Ureter (tissue), 1 donor: ENCODE data around the gene SHISA3. TPM values are rescaled to one million over a fixed set of nuclear protein-coding genes. Genes with fewer than 3 reads are reported as not detected.

Experiments
- DNase-seq: peaks from one replicate; pipeline ENCODE4 v3.0.0-alpha.2; 2020; ENCODE audit warnings: low spot score
- total RNA-seq: library from RNA; stranded (reverse); gene quantifications from one replicate; pipeline ENCODE4 v1.2.4, GENCODE V29; 2023
- donor health status: DM: yes; HTN: yes; CAD: no.

SHISA3 gene
- total RNA-seq, 1 donor from 2014 or later: 0.31 TPM

- no peak for DNase-seq
These were observed 47.8 kb downstream of the SHISA3 start for GRCh38 chr4:42445038-42445437.

- DNase-seq: no peak
These were observed 49.5 kb downstream of the SHISA3 start for GRCh38 chr4:42446823-42447222.

Other genes with a start within 250 kb of the SHISA3 start
- 0.18 TPM for gene BEND4, start 244.8 kb upstream of the SHISA3 start, total RNA-seq